8988T (cell line): Measurements from ENCODE around the gene ANKRD42.

Experiments
- DNase-seq: peaks from one replicate; pipeline ENCODE4 v3.0.0; 2011

Gene ANKRD42

DNA sequence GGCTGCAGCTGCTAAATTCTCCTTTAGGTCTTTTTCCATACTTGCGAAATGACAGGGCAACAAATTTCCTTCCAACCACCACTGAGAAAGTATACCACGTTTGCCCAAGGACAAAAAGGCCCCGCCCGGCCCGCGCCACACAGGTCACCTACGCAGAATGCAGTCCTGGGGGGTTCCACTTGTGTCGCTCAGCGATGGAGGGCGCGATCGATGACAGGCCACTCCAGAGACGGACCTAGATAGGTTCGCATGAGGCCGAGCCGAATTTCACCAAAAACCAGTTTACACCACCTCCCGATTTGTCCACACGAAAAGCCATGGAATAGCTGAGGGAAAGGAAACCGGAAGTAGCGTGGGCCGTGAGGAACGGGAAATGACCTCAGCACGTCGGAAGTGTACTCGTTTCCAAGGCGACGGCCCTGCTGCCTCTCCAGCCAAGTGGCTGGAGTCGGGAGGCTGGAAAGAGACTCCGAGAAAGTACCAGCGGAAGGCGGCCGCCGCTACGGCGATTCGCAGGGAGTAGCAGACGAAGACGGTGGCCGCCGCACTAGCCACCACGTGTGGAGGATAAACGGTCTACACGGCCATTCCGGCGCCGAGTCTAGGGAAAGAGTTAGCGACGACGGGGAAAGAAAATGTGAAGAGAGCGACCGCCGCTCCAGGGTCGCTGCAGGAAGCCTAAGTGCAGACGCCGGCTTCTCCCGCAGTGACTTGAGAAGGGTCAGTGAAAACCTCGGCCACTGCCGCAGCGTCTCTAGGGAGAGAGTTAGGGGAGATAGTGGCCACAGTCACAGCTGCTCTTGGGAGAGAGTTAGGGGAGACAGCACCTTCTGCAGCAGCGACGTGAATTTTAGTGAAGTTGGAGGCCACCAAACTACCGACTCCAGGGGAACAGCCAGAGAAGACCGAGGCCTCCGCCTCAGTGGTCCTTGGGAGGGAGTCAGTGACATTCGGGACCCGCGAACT, at the start of gene ANKRD42:
Gene ANKRD42 (plus strand): TSS at position 398 of the 966 bp plus-strand sequence. CDS start 959 bp downstream, outside the sequence.
- peak; percentile 88 for DNase-seq

- no peak for DNase-seq
Observed at GRCh38 chr11:83147895-83148294, 45.6 kb upstream of the ANKRD42 start.

GRCh38 chr11:83150450-83150849, 43.1 kb upstream of the ANKRD42 start:
- DNase-seq: no peak

DNA sequence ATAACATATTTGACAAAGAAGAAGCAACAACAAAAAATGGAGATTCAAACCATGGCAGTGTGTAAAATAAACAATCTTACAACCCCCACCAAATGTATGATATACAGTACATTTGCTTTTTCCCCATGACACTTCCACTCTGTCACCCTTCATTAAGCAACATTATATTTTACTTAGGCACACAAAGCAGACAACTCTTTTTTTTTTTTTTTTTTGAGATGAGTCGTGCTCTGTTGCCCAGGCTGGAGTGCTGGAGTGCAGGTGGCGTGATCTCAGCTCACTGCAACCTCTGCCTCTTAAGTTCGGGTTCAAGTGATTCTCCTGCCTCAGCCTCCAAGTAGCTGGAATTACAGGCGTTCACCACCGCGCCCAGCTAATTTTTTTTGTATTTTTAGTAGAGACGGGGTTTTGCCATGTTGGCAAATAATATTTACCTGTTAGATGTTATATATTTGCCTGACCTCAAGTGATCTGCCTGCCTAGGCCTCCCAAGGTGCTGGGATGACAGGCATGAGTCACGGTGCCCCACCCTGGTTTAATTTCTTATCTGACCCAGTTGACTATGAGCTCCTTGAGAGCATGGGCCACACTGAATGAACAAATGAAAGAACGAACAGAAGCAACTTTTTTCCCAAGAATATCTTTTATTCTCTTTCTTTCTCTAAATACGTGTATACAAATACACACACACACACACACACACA, 42.1 kb upstream of the ANKRD42 start:
- no peak for DNase-seq

- no peak for DNase-seq
Observed at GRCh38 chr11:83152264-83152663, 41.2 kb upstream of the ANKRD42 start.

- DNase-seq: no peak
Observed at GRCh38 chr11:83153764-83154163, 39.7 kb upstream of the ANKRD42 start.

GRCh38 chr11:83156144-83156995, 37.1 kb upstream of the ANKRD42 start:
- peak; percentile 81 for DNase-seq

DNA sequence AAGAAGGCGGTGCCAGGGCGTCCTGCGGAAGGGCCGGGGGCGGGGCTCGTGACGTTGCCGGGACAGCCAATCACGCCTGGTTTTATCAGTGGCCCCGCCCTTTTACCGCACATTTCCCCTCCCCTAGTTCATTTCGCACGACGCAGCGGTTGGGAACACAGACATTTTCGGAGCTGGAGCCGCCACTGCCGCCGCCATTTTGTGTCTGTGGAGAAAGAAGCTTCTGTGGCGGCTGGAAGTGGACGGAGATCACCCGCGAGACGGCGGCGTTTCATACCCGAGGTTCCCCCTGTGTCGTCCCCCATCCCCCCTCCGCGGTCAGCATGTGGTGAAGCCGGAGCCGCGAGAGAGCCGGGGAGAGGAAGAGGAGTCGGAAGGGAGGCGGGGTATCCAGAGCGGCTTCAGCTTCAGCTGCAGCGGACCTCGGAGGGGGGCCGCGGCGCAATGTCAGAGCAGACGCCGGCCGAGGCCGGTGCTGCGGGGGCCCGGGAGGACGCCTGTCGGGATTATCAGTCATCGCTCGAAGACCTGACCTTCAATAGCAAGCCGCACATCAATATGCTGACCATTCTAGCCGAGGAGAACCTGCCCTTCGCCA, 36.4 kb upstream of the ANKRD42 start, which contains the start of gene PCF11:
Gene PCF11 (plus strand): TSS at position 136 of the 598 bp plus-strand sequence. CDS start 309 bp downstream, at position 445.
- DNase-seq: peak; percentile 82

- DNase-seq: no peak
Observed at GRCh38 chr11:83157594-83158356, 35.7 kb upstream of the ANKRD42 start.

GRCh38 chr11:83158357-83158786, 35.1 kb upstream of the ANKRD42 start:
- no peak for DNase-seq

DNA sequence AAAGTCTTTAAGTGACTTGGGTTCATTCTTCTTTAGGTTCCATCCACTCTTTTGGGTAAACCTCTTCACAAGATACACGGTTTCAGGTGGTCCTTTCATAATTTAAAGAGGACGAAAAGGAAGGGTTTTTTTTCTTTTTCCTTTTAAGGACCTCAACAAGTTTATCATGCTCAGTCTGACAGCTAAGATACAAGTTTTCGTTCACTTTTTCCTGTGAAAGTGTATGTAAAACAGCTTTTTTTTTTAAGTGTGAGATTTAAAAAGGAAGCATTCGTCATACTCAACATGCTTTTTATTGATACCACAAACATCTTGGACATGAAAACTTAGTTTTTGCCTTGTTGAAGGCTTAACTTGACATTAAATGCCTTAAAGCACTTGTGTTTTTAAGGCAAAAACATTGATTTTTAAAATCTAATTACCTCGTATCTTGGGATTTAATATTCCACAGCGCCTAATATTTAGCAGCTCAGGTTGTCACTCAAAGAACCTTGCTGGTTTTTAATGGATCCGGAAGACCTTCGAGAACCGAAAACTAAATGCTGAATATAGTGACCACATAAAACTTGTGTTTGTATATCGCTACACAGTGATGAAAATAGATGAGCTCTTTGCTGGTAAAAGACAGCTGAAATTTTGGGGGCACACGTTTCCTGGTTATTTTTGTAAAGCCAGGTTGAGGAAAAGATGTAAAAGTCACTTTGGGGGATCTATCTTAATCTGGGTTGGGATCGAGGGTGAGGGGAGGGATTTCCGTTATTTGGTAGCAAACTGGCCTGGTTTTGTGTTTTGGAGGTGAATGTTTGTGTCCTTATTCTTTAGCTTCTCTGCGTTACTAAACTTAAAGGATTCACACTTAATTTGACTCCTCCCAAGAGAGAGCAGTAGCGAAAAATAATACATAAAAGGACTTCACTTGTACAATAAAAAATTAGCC, 34.3 kb upstream of the ANKRD42 start:
- no peak for DNase-seq

DNA sequence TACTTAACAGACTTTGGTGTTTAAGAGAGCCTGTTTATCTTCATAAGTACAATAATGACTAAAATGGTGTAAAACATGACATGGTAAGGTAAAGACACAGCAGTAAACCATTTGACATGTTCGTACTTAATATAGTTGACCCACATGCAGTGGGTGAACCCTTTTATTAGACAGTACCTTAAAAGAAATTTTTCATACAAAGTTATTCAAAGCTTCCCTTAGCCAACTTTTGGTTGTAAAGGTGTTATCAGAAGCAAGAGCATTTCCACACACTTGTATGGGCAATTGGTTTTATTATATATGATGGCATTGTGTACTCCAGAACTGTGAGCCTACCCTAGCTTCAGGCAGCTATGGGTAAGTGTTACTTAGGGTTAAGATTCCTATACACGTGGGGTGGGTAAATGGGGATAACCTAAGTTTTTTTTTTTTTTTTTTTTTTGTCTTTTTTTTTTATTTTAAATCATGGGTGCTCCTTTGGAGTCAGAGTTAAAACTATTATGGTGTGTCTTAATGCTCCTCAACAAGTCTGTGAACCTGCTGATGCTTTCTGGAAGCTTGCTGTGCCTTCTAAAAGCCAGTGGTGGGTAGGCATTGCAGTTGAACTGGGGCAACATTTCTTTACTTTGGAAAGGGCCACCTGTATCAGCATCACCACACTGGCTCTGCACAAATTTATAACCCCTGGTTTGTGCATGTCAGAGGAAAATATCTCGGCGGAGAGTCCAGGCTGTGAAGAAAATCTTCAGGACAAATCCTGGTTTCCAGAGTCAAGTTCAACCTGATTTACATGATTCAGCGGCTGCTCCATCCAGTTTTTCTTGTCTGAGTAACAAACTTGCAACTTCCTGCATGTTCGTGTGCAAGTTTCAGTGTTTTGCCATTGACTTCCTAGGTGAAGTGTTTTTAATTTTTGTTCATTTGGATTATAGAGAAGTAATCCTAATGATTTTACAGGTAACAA, 33.3 kb upstream of the ANKRD42 start:
- no peak for DNase-seq

DNA sequence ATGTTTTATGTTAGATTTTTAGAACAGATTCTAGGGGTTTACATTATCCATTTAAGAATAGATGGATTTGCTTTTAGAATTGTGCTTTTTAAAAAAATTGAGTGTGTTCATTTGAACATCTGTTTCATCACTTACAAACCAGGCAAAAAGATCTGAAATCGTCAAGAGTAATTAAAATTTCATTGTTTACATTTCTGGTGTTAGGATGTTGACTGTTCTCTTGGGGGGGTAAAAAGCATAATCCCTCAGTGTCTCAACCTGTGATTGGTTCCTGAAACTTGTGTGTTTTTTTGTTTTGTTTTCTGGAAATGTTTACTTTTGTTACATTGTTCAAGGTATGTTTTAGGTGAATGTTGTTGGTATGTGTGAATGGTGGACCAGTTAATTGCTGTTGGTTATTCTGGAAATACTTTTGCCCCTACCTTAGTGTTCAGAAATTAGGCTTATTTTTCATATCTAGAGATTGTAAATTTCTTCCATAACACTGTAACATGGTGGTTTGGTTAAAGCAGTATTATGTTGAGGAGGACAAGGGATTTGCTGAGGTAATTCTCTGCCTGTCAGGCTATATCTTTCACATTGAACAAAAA, 31.8 kb upstream of the ANKRD42 start:
- no peak for DNase-seq

GRCh38 chr11:83162377-83162776, 31.1 kb upstream of the ANKRD42 start:
- DNase-seq: no peak

DNA sequence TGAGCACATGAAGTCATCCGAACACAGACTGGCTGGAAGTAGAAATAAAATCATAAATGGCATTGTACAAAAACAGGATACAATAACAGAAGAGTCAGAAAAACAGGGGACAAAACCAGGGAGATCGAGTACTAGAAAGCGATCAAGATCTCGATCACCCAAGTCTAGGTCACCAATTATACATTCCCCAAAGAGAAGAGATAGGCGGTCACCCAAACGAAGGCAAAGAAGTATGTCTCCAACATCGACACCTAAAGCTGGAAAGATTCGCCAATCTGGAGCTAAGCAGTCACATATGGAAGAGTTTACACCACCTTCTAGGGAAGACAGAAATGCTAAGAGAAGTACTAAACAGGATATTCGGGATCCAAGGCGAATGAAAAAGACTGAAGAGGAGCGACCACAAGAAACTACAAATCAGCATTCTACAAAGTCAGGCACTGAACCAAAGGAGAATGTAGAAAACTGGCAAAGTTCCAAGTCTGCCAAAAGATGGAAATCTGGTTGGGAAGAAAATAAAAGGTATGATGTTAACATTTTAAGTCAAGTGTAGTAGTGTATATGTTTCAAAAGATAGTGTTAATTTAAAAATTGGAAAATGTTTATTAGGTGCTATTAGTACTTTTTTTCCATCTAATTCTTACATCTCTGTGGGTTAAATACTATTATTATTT, 27.2 kb upstream of the ANKRD42 start:
- no peak for DNase-seq

DNA sequence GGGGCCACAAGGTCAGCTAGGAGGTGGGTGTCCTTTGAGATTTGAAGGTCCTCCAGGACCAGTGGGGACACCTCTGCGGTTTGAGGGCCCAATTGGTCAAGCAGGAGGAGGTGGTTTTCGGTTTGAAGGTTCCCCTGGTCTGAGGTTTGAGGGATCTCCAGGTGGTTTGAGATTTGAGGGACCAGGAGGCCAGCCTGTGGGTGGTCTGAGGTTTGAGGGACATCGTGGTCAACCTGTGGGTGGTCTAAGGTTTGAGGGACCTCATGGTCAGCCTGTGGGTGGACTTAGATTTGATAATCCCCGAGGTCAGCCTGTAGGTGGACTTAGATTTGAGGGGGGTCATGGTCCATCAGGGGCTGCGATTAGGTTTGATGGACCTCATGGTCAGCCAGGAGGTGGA, 24.8 kb upstream of the ANKRD42 start:
- DNase-seq: no peak

DNA sequence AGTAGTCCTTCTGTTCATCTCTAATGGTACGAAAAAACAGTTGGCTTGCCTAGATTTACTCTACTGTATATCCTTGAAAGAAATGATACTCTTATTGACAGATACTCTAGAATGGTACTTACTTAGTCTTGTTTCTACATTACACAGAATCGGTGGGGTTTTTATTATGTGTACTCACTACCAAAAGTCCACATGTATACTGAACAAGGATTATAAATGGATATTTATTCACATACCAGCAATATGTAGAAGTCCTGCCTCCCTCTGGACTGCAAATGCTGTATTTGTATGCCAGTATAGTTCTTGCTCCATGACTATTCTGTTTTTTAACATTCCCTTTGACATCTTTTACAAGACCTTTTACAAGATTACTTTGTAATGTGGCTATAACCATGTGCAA, 22.6 kb upstream of the ANKRD42 start:
- DNase-seq: no peak

DNA sequence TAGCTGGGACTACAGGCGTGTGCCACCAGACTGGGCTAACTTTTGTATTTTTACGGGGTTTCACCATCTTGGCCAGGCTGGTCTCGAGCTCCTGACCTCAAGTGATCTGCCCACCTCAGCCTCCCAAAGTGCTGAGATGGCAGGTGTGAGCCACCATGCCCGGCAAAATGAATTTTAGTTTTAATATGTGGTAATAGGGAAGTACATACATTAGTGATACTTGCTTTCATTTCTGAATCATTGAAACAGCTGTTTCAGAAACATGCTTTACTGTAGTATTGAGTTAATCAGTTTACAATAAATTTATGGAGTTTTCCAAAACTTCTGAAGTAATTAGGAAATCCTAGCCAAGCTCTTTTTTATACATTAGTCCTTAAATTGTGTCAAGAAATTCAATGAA, 21.0 kb upstream of the ANKRD42 start:
- no peak for DNase-seq
